ENCODE results near the gene BORA.
A peak's percentile ranks its signal among the peaks of the same experiment; 100 is the strongest.
"Not testable (repeated sequence)": the region's sequence is repeated elsewhere in the genome, so short reads cannot be mapped to it uniquely, and the experiment has no call there.

The BORA gene

GRCh38 chr13:72727417-72728289 is at the start of gene BORA, which contains the start of gene MZT1:
TSS of gene BORA (plus strand) at chr13:72727923. CDS start at chr13:72728941, 1,018 bp downstream.
TSS of gene MZT1 (minus strand) at chr13:72727629. CDS start at chr13:72727602, 27 bp downstream.
- peak; percentile 98 for DNase-seq (ENCODE audit: low read depth, low spot score)

GRCh38 chr13:72678312-72678711 is 49.4 kb upstream of the BORA start:
- DNase-seq (ENCODE audit: low read depth, low spot score) = no peak

- DNase-seq (ENCODE audit: low read depth, low spot score) = no peak
These were observed 47.4 kb upstream of the BORA start for GRCh38 chr13:72680353-72680752.

GRCh38 chr13:72686766-72687165 is 41.0 kb upstream of the BORA start:
- no peak for DNase-seq (ENCODE audit: low read depth, low spot score)

- DNase-seq (ENCODE audit: low read depth, low spot score) = no peak
These were observed 38.5 kb upstream of the BORA start for GRCh38 chr13:72689181-72689696.

- no peak for DNase-seq (ENCODE audit: low read depth, low spot score)
These were observed 34.7 kb upstream of the BORA start for GRCh38 chr13:72692884-72693514.

- DNase-seq (ENCODE audit: low read depth, low spot score) = no peak
These were observed 33.9 kb upstream of the BORA start for GRCh38 chr13:72693832-72694231.

- DNase-seq (ENCODE audit: low read depth, low spot score) = no peak
These were observed 33.4 kb upstream of the BORA start for GRCh38 chr13:72694314-72694713.

GRCh38 chr13:72696579-72696978 is 31.1 kb upstream of the BORA start:
- peak; percentile 6 for DNase-seq (ENCODE audit: low read depth, low spot score)

GRCh38 chr13:72698164-72698563 is 29.6 kb upstream of the BORA start:
- no peak for DNase-seq (ENCODE audit: low read depth, low spot score)

GRCh38 chr13:72700509-72700908 is 27.2 kb upstream of the BORA start:
- DNase-seq (ENCODE audit: low read depth, low spot score) = no peak

- no peak for DNase-seq (ENCODE audit: low read depth, low spot score)
These were observed 10.9 kb upstream of the BORA start for GRCh38 chr13:72716776-72717175.

GRCh38 chr13:72726185-72726584 is 1.5 kb upstream of the BORA start:
- not testable (repeated sequence) for DNase-seq (ENCODE audit: low read depth, low spot score)

GRCh38 chr13:72726726-72727416 is 852 bp upstream of the BORA start:
- no peak for DNase-seq (ENCODE audit: low read depth, low spot score)

GRCh38 chr13:72728290-72728605 is 525 bp downstream of the BORA start:
- DNase-seq (ENCODE audit: low read depth, low spot score) = no peak

- no peak for DNase-seq (ENCODE audit: low read depth, low spot score)
These were observed 9.3 kb downstream of the BORA start for GRCh38 chr13:72737033-72737432.

GRCh38 chr13:72740015-72740414 is 12.3 kb downstream of the BORA start:
- no peak for DNase-seq (ENCODE audit: low read depth, low spot score)

- no peak for DNase-seq (ENCODE audit: low read depth, low spot score)
These were observed 17.5 kb downstream of the BORA start for GRCh38 chr13:72745260-72745659.

- DNase-seq (ENCODE audit: low read depth, low spot score) = no peak
These were observed 23.5 kb downstream of the BORA start for GRCh38 chr13:72751220-72751619.

GRCh38 chr13:72754111-72754510 is 26.4 kb downstream of the BORA start:
- no peak for DNase-seq (ENCODE audit: low read depth, low spot score)

- DNase-seq (ENCODE audit: low read depth, low spot score) = no peak
These were observed 30.2 kb downstream of the BORA start for GRCh38 chr13:72757792-72758535.

GRCh38 chr13:72760189-72760588 is 32.5 kb downstream of the BORA start:
- DNase-seq (ENCODE audit: low read depth, low spot score) = no peak

All from brain pericyte (primary cell).